A673 (cell line): ENCODE data around the gene CGREF1. TPM values are rescaled to one million over a fixed set of nuclear protein-coding genes. Genes with fewer than 3 reads are reported as not detected.

ENCODE experiments used
- BruUV-seq: library from RNA; stranded (reverse); fragments of 400-500 nt; replicated peaks from 2 replicates; lab custom pipeline; 2021; lab: Mats Ljungman, UMichigan
- CTCF ChIA-PET: fragments of 300-600 bp; sonication (Branson Sonifier 250); formaldehyde crosslinking; loops from one replicate; lab custom pipeline; 2022; ENCODE audit warnings: antibody characterized with exemption; lab: Charles Lee
- POLR2A ChIA-PET: fragments of 300-600 bp; sonication (Branson Sonifier 250); formaldehyde crosslinking; loops from one replicate; lab custom pipeline; 2022; ENCODE audit warnings: antibody characterized with exemption; ENCODE audit not compliant: low non-redundant PET; lab: Charles Lee
- DNase-seq: peaks from one replicate; pipeline ENCODE4 v3.0.0-alpha.2; 2015; ENCODE audit warnings: low spot score
- H3K27ac ChIP-seq: fragments of 200-600 bp; sonication (generic); 2 replicates; pipeline ENCODE4 v1.5.1; 2016; ENCODE audit warnings: mixed run types, low read depth, mild to moderate bottlenecking, mixed read lengths, antibody characterized with exemption, low read length; ENCODE audit not compliant: poor library complexity, severe bottlenecking
- H3K27me3 ChIP-seq: fragments of 200-600 bp; sonication (generic); replicated peaks from 2 replicates; pipeline ENCODE4 v1.6.1; 2017; ENCODE audit warnings: mixed run types, low read depth, mild to moderate bottlenecking, mixed read lengths, antibody characterized with exemption, low read length; ENCODE audit not compliant: insufficient read depth, poor library complexity
- H3K36me3 ChIP-seq: fragments of 200-600 bp; sonication (generic); 2 replicates; pipeline ENCODE4 v1.6.1; 2016; ENCODE audit warnings: mixed run types, mild to moderate bottlenecking, mixed read lengths, antibody characterized with exemption, low read length; ENCODE audit not compliant: insufficient read depth, poor library complexity, severe bottlenecking
- H3K4me1 ChIP-seq: fragments of 200-600 bp; sonication (generic); 2 replicates; pipeline ENCODE4 v1.6.1; 2017; ENCODE audit warnings: mixed run types, mild to moderate bottlenecking, mixed read lengths, antibody characterized with exemption, low read length; ENCODE audit not compliant: insufficient read depth, poor library complexity, severe bottlenecking
- H3K4me3 ChIP-seq: fragments of 200-600 bp; sonication (generic); 2 replicates; pipeline ENCODE4 v1.5.1; 2016; ENCODE audit warnings: low read depth, mixed run types, mild to moderate bottlenecking, mixed read lengths, low read length; ENCODE audit not compliant: poor library complexity, severe bottlenecking
- H3K9me3 ChIP-seq: fragments of 200-600 bp; sonication (generic); 2 replicates; pipeline ENCODE4 v1.6.1; 2016; ENCODE audit warnings: mixed run types, low read depth, mild to moderate bottlenecking, mixed read lengths, antibody characterized with exemption, low read length; ENCODE audit not compliant: poor library complexity, severe bottlenecking
- CTCF ChIP-seq: fragments of 300-800, 200-600 bp; sonication (generic); conservative IDR thresholded peaks from 2 replicates; pipeline ENCODE4 v1.5.1; 2017; ENCODE audit warnings: low read depth, mild to moderate bottlenecking, antibody characterized with exemption, low read length, moderate library complexity, mixed read lengths
- EZH2 ChIP-seq: fragments of 200-600 bp; sonication (generic); IDR thresholded peaks from 2 replicates; pipeline ENCODE4 v1.6.1; 2017; ENCODE audit warnings: borderline replicate concordance, low read depth, mild to moderate bottlenecking, mixed read lengths, antibody characterized with exemption, low read length; ENCODE audit not compliant: poor library complexity, severe bottlenecking
- intact Hi-C: fragments of 100-400 bp; cut with micrococcal nuclease; formaldehyde crosslinking; loops from one replicate; pipeline ENCODE4 v1.10.0; 2022; ENCODE audit not compliant: unreplicated experiment
- total RNA-seq: library from RNA; stranded (reverse); gene quantifications from 2 replicates; pipeline ENCODE4 v1.2.3, GENCODE V29; 2021

Gene CGREF1
- total RNA-seq, 1 experiment from 2014 or later, result 8.4 TPM

GRCh38 chr2:27095427-27095744 is 23.5 kb downstream of the CGREF1 start:
- Histone ChIP-seq H3K27ac (no peak overlapping the region), H3K27me3 (no peaks in the 10 kb centered on the region), H3K4me3 (no peak overlapping the region), H3K36me3 (no peaks in the 10 kb centered on the region), H3K4me1 (no peaks in the 10 kb centered on the region), H3K9me3 (no peaks in the 10 kb centered on the region)
- ChIA-PET CTCF (no interaction called here), POLR2A (no interaction called here)
- BruUV-seq, result no TSS peak
- TF ChIP-seq CTCF, result no peak
- no peak for TF ChIP-seq EZH2
- intact Hi-C loops, result loop anchor here (5.0 kb wide), 1 partner anchor 207 kb away; no protein-coding TSS in a partner anchor
- no peak for DNase-seq

GRCh38 chr2:27094353-27094984 is 24.5 kb downstream of the CGREF1 start:
- DNase-seq, result no peak
- CTCF ChIA-PET, result no interaction called here
- Histone ChIP-seq H3K9me3 (no peaks in the 10 kb centered on the region), H3K27ac (no peak overlapping the region), H3K27me3 (no peaks in the 10 kb centered on the region), H3K4me3 (no peak overlapping the region), H3K36me3 (no peaks in the 10 kb centered on the region), H3K4me1 (no peaks in the 10 kb centered on the region)
- BruUV-seq, result no TSS peak
- POLR2A ChIA-PET, result no interaction called here
- TF ChIP-seq EZH2, result no peak
- intact Hi-C loops, result no loop called here

GRCh38 chr2:27093430-27094352 is 25.2 kb downstream of the CGREF1 start:
- DNase-seq, result no peak
- Histone ChIP-seq H3K9me3 (no peaks in the 10 kb centered on the region), H3K36me3 (no peaks in the 10 kb centered on the region), H3K27me3 (no peaks in the 10 kb centered on the region), H3K27ac (no peak overlapping the region), H3K4me1 (peaks cover 5% of the 10 kb centered on the region), H3K4me3 (no peak overlapping the region)
- POLR2A ChIA-PET, result interaction anchor here (0.6 kb wide), 1 partner anchor 98 kb away, joined by 3 read pairs; no protein-coding TSS in a partner anchor
- CTCF ChIA-PET, result interaction anchor here (0.8 kb wide), 1 partner anchor 98 kb away, joined by 3 read pairs; no protein-coding TSS in a partner anchor
- intact Hi-C loops, result no loop called here
- TF ChIP-seq CTCF (no peak), EZH2 (no peak)
- BruUV-seq, result no TSS peak
